GM19324 (cell line): ENCODE measurements around the gene SLX1A.
"Not testable (repeated sequence)": the region's sequence is repeated elsewhere in the genome, so short reads cannot be mapped to it uniquely, and the experiment has no call there.

Experiments
- ATAC-seq: cut with Tn5 transposase; IDR thresholded peaks from one replicate; pipeline ENCODE4 v1.9.1; 2021; ENCODE audit warnings: mild to moderate bottlenecking, moderate library complexity; ENCODE audit not compliant: unreplicated experiment, low FRiP score

The SLX1A gene

DNA sequence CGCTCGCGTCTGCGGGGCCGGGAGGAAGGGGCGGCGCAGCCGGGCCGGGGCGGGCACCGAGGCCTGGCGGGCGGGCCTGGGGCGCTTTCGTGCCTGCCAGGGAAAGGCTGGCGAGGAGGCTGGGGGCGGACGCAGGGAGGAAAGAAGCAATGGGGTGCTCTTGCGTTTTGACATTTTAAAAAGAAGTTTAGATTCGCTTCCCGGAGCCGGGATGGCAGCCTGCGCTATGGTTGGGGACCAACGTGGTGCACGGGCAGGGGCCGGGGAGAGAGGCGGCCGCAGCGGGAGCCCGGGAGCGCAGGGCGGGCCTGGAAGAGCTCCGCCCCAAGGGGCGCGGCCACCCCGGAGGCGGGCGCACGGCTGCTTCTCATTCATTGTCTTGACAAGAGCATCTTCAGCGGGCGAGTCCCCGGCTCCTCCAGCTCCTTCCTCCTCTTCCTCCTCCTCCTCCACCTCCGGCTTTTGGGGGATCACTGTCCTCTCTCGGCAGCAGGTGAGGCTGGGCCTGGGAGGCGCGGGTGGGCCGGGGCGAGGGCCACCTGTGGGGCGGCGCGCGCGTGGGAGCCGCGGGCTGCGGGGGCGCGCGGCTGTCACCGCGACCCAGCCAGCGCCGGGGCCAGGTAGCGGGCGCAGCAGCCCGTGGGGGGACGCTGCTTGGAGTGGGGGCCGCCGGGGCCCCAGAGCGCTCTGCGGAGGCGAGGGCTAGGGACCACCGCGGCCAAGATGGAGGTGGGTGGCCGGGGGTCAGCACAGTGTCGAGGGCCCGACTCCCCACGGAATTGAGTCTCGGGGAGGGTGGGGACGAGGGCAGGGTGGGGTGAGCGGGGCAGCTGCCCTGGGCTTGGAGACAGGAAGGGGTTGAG, 10.2 kb upstream of the SLX1A start, which contains the start of gene CORO1A:
Gene CORO1A, plus strand, starts transcription at position 370 of the 863 bp plus-strand sequence. CDS start 1,608 bp downstream, outside the sequence.
- ATAC-seq, result peak; percentile 43

DNA sequence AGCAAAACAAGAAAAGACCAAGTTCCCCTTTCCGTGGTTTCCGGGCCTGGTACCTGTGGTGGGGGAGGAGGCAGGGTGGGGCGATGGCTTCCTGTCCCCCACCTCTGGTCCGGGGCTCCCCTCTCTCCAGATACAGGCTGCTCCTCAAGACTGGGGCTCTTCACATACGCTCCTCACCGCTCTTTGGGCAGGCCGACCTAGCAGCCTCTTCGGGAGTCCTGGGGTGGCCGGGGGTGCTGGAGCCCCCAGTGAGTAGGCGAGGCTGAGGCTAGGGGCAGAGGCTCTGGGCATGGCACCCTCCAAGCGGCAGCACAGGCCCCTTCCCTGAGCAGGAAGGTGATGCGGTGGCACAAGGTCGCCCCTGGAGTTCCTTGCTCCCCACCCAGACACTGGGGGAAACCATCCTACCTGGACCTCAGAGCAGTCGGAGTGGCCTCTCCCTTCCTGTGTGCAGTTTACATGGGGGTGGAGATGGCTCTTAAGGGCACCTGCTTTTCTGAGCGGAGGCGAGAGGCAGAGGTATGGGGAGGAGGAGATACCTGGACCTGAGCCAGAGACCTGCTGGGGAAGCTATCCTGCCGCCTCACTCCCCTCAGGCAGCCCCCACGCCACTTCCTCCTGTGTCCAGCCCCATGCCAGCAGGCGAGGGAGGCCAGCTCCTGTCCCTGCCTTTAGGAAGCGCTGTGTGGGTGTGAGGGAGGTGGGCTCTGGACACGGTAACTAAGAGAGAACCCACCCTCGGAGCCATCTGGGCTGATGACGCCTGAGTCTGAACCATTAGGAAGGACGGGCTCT, 9.4 kb upstream of the SLX1A start:
- ATAC-seq, result peak; percentile 4

DNA sequence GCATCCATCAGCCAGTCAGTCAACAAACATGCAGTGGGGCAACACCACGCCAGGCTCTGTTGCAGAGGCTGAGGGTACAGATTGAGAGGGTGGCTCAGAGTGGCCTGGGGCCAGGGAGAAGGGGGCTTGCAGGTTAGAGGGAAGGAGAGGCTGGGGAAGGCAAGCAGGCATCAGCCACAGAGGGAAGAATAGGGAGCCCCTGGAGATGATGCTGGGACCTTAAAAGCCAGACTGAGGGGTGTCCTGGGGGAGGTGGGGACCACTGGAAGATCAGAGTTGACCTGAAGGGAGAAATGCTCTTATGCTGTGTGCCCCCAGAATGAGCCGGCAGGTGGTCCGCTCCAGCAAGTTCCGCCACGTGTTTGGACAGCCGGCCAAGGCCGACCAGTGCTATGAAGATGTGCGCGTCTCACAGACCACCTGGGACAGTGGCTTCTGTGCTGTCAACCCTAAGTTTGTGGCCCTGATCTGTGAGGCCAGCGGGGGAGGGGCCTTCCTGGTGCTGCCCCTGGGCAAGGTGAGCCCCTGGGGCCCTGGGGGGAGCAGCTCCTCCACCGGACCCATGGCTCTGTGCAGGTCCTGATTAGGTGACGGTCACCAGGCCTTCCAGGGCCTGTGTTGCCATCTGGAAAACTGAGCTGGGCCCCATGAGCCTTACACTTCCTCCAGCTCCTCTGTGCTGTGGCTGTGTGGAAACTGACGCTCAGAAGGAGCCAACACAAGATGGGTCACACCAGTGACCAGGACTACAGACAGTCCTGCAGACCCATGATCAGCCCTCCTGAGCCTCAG, 8.6 kb upstream of the SLX1A start:
- no peak for ATAC-seq

DNA sequence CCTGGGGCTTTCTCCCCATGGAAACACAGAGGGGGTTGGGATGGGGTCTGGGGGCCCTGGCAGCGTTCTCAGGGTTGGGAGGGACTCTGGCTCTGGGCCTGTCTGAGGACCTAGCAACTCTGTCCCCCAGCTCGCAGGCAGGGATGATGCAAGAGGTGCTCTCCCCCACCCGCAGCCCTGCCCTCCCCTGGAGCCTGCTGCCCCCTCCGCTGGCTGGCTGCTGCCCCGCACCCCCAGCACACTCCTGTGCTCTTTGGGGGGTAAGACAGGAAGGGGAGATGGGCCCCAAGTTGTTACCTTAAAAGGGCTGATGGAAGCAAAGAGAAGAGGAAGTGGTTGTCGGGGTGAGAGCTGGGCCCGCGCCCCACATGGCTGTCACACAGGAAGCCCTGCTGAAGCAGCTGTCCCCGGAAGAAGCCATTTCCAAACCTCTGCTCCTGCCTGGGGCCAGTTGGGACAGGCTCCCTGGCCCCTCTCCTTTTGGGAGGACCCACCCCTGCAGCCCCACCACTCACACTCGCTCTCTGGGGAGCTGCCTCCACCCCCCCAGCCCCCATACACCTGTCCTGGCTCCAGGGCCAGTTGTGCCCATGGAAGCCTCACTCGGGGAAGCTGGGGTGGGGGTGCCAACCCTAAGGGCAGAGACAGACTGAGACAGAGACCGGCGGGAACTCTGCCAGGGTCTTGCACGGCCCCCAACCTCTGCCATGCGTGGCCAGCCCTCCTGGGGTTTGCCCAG, 7.8 kb upstream of the SLX1A start:
- peak; percentile 23 for ATAC-seq

DNA sequence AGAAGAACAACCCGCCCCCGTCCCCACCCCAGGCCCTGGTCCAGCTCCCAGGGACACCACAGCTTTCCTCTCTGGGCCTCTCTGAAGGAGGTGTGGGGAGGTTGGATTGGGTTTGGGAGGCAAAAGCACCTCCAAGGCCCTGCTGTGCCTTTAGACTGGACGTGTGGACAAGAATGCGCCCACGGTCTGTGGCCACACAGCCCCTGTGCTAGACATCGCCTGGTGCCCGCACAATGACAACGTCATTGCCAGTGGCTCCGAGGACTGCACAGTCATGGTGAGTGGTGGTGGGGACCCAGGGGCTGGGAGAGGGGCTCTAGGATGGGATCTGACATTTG, 7.3 kb upstream of the SLX1A start:
- no peak for ATAC-seq

DNA sequence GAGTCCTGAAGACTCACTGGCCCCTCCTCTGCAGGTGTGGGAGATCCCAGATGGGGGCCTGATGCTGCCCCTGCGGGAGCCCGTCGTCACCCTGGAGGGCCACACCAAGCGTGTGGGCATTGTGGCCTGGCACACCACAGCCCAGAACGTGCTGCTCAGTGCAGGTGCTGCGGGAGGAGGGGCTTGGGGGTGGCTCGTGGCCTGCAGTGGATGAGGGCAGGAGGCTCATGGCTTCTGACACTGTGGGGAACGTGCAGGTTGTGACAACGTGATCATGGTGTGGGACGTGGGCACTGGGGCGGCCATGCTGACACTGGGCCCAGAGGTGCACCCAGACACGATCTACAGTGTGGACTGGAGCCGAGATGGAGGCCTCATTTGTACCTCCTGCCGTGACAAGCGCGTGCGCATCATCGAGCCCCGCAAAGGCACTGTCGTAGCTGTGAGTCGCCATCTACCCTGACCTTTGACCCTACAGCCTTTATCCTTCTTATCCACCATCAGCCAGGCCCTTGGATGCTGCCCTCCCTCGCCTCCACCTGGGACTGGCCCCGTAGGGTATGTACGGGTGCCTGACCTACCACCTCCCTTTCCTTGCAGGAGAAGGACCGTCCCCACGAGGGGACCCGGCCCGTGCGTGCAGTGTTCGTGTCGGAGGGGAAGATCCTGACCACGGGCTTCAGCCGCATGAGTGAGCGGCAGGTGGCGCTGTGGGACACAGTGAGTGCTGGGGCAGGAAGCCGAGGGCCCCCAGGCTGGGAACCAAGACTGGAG, 6.7 kb upstream of the SLX1A start:
- no peak for ATAC-seq

DNA sequence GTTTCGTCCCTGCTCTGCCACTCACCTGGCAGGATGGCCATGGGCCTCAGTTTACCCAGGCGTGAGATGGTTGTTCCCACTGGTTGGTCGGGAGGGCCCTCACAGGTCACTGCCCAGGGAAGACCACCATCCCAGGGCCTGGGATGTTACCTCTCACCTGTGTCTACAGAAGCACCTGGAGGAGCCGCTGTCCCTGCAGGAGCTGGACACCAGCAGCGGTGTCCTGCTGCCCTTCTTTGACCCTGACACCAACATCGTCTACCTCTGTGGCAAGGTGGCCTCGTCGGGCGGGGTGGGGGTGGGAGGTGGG, 6.2 kb upstream of the SLX1A start:
- ATAC-seq, result no peak

DNA sequence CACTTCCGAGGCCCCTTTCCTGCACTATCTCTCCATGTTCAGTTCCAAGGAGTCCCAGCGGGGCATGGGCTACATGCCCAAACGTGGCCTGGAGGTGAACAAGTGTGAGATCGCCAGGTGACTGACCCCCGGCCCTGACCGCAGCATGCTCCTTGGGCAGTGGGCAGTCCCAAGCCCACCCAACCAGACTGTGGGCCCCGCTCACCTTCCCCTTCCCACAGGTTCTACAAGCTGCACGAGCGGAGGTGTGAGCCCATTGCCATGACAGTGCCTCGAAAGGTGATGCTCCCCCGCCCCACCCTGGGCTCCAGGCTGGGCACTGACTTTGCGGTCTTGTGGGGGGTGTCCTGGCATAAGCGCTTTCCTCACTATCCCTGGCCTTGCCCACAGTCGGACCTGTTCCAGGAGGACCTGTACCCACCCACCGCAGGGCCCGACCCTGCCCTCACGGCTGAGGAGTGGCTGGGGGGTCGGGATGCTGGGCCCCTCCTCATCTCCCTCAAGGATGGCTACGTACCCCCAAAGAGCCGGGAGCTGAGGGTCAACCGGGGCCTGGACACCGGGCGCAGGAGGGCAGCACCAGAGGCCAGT, 5.6 kb upstream of the SLX1A start:
- ATAC-seq, result no peak

DNA sequence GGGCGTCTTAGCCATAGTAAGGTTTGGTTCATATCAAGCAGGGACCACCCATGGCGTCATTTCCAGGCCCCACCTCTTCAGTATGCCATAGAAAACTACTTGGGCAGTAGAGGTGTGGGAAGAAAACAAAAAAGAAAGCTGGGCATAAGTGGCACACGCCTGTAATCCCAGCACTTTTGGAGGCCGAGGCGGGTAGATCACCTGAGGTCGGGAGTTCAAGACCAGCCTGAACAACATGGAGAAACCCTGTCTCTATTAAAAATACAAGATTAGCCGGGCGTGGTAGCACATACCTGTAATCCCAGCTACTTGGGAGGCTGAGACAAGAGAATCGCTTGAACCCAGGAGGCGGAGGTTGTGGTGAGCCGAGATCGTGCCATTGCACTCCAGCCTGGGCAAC, 2.5 kb upstream of the SLX1A start:
- ATAC-seq, result not testable (repeated sequence)

DNA sequence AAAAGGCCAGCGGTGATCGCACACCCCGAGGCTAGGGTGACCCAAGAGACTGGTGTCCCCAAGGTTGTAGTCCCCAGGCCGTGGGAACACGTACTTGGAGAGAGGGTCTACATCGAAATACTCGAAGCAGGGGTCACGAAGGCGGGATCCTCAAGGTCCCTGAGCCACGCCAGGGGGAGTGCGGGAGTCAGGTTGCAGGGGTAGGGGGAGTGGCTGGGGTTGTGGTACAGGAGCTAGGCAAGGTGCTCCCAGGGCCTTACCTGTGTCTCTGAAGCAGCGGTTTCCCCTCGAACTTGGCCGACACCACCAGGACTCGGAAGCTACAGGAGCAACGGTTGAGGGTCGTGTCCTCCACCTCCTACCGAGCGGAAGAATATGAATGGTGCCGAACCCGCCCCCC, 577 bp upstream of the SLX1A start:
- ATAC-seq, result peak; percentile 10

DNA sequence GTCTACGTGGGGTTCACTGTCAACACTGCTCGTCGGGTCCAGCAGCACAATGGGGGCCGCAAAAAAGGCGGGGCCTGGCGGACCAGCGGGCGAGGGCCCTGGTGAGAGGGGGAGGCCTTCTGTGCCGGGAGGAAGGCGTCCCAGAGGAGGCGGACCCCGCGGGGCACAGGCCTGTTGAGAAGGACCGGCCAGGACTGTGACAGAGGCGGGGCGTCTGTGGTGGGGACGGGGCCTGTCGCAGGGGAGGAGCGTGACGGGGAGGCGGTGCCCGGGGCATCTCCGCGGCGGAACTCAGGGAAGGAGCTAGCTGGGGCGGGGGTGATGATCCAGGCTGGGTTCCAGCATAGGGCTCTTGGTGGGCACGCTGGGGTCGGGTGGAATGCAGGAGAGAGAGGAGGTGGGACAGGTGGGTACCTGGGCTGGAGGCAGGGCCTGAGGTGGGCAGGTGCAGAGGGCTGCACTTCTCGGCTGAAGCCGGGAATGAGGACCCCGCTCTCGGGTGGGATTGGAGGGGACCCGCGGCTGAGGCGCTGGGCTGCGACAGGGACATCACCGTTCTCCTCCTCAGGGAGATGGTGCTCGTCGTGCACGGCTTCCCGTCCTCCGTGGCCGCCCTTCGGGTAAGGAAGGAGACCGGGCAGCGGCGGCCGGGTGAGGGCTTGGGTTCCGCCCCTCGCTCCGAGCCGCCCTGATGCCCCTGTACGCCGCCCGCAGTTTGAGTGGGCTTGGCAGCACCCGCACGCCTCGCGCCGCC, 674 bp downstream of the SLX1A start:
- ATAC-seq, result peak; percentile 56

DNA sequence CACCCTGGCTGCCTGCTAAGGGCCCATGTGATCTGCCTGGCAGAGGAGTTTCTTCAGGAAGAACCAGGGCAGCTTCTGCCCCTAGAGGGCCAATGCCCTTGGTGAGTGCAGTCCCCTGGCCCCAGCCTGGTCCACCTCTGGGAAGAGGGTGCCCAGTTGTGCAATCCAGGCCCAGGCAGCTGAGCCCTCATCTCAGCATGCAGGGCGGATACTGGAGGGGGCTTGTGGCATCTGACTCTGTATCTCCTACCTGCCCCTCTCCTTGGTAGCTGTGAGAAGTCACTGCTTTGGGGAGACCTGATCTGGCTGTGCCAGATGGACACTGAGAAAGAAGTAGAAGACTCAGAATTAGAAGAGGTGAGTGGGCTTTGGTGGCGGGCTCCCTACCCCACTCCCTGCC, 3.3 kb downstream of the SLX1A start:
- ATAC-seq, result not testable (repeated sequence)

DNA sequence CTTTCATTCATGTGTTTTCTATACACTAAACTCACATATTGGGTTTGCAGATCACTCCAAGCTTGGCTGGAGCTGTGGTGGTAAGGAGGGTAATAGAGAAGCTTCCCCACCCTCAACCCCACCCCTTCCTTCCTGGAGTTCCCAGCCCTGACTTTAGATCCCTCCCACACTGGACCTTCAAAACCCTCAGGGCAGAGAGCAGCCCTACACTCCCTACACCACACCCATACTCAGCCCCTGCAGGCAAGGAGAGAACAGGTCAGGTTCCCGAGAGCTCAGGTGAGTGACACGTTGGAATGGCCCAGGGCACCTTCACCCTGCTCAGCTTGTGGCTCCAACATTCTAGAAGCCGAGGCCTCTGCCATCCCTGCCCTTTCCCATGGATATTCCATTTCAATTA, 5.4 kb downstream of the SLX1A start, which contains the start of gene SULT1A3:
Gene SULT1A3, plus strand, starts transcription at position 207 of the 400 bp plus-strand sequence. CDS start 1,474 bp downstream, outside the sequence.
- not testable (repeated sequence) for ATAC-seq

DNA sequence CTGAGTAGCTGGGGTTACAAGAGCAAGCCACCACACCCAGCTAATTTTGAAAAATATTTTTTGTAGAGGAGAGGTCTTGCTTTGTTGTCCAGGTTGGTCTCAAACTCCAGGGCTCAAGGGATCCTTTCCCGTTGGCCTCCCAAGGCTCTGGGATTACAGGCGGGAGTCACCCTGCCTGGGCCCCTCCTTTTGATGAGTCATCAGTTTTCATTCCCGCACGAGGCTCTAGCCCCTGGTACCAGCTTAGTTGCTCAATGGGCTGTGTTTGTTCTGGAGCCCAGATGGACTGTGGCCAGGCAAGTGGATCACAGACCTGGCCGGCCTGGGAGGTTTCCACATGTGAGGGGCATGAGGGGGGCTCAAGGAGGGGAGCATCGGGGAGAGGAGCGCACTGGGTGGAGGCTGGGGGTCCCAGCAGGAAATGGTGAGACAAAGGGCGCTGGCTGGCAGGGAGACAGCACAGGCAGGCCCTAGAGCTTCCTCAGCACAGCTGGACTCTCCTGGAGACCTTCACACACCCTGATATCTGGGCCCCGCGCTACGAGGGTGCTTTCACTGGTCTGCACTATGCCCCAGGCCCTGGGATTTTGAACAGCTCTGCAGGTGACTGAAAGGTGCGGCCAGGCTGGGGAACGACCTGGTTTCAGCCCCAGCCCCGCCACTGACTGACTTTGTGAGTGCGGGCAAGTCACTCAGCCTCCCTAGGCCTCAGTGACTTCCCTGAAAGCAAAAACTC, 6.1 kb downstream of the SLX1A start:
- not testable (repeated sequence) for ATAC-seq

DNA sequence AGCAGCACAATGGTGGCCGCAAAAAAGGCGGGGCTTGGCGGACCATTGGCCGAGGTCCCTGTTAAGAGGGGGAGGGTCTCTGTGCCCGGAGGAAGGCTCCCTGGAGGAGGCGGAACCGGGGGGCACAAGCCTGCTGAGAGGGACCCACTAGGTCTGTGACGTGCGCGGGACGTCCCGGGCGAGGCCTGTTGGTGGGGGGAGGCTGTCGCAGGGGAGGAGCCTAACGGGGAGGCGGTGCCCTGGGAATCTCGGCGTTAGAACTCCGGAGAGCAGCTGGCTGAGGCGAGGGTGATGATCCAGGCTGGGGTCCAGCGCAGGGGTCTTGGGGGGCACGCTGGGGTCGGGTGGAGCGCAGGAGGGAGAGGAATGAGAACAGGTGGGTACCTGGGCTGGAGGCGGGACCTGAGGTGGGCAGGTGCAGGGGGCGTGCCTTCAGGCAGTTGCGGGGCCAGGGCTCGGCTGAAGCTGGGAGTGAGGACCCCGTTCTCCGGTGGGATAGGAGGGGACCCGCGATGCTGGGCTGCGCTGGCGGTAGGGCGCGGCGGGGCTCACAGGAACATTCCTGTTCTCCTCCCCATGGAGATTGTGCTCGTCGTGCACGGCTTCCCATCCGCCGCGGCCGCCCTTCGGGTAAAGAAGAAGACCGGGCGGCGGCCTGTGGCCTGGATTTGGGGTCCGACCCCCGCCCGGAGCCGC, 12.0 kb downstream of the SLX1A start:
- ATAC-seq, result not testable (repeated sequence)

DNA sequence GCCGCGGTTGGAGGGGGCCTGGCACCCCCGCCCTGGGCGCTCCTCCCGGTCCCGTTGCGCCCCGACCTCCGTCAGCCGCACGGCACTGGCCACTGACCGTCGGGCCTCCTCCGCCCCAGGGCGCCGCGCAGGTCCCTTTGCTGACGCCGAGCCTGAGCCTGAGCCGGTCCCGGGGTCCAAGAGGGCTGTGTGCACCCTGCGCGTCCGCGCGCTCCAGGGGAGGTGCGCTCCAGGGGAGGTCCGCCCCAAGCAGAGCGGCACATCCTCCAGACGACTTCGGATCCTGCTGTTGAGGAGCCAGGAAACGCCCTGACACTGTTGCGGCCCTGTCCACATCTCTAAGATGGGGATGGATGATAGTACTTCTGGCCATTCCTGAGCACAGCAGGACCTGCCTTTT, 12.6 kb downstream of the SLX1A start:
- ATAC-seq, result not testable (repeated sequence)

DNA sequence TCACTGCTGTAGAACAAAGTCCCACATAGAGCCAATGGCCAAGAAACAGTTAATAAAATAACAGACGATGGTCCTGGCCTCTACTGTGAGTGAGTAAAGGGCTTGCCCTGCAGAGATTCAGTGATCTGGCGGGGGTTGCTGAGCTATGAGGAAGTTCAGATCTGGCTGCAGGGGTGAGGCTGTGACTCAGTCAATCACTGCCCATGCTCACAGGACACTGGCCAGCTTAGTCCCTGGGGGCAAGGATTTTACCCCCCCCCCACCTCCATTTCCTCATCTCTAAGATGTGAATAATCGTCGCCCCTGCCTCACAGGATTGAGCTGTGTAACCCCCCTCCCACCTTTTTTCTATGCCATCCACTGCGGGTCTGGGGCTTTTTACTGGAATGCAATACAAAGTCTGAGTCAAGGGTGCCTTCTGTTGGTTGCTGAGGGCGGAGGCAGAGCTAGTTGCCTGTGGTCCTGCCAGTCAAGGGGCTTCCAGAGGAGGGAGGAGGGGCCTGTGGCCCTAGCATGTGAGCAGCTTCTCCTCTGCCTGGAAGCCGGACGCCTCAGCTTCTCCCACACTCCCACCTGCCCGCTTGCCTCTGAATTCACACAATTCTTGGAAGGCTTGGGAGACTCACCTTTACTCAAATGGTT, 13.5 kb downstream of the SLX1A start:
- not testable (repeated sequence) for ATAC-seq
